OCI-LY3 (cell line): ENCODE data around the gene CYTH1.

Experiments used
- CTCF ChIP-seq: fragments of 200-600, 300-600 bp; sonication (generic); IDR thresholded peaks from 2 replicates; pipeline ENCODE4 v1.5.1; 2014; ENCODE audit warnings: antibody characterized with exemption, low read length, low read depth
- EZH2phosphoT487 ChIP-seq: fragments of 200-600 bp; shearing (Covaris generic); IDR thresholded peaks from 2 replicates; pipeline ENCODE4 v1.6.1; 2018; ENCODE audit warnings: antibody characterized with exemption, mixed run types, low read depth

DNA sequence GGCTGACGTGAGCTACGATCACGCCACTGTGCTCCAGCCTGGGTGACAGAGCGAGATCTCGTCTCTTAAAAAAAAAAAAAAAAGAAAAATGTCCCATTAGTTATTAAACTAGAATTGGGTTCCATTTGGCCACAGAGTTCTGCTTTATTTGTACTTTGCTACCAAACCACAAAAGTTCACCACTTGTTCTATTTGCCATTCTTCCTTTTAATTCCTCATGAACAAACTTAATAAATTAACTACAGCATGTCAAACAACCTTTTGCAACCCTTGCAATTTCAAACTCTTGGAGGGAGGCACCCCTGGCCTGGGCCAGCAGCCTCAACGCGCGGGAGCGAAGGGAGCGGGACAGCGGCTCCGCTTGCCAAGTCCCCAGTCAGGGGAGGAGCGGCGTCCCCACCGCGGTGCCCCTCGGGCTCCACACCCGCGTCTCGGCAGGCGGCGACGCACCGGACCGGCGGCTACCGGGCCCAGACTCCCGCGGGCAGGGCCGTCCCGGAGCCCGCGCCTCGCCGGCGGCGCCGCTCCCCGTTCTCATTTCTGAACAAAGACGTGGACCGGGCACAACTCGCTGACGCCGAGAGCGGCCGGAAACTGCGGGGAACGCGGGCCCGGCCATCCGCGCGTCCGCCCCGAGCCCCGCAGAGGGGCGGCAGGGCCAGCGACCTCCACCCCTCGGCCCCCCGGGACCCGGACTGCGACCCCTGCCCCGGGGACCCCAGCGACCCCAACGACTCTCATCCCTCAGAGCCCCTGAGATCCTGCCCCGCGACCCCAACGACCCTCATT, 775 bp downstream of the CYTH1 start:
- TF ChIP-seq CTCF (no peak), EZH2phosphoT487 (no peak)
